Measurements from ENCODE around the gene ADD3. TPM values are rescaled to one million over a fixed set of nuclear protein-coding genes. Genes with fewer than 3 reads are reported as not detected.

The ADD3 gene
- total and polyA plus RNA-seq, 9 donors = 65.3 to 110 (median 81.0) TPM

- Histone ChIP-seq H3K36me3 (no peaks in the 10 kb centered on the region), H3K27ac (peak overlapping the region; percentile 79 to 93), H3K9me3 (no peaks in the 10 kb centered on the region), H3K4me3 (peak overlapping the region; percentile 100), H3K27me3 (no peaks in the 10 kb centered on the region), H3K4me1 (ENCODE audit: insufficient read depth) (peaks cover 2% of the 10 kb centered on the region)
- peak; percentile 24 to 52 (median 43) for DNase-seq
- WGBS, 3 donors = 1 to 2% (median 1%) methylated on average over 30 of the region's 30 CpGs
- TF ChIP-seq CTCF (IDR thresholded peaks at IDR 0.05) = no peak
- no peak for TF ChIP-seq EP300 (IDR thresholded peaks at IDR 0.05)
- TF ChIP-seq POLR2A (IDR thresholded peaks at IDR 0.05) = no peak
- intact Hi-C loops (cut with DNase I) = loop anchor here in 3 of 4 donors (5.0 to 10.0 kb wide), 3 partner anchors 41 to 124 kb away; no protein-coding TSS in a partner anchor
Observed at GRCh38 chr10:110008518-110009339, 945 bp downstream of the ADD3 start.

GRCh38 chr10:110009736-110010475 lies 2.1 kb downstream of the ADD3 start:
- Histone ChIP-seq H3K27me3 (no peaks in the 10 kb centered on the region), H3K27ac (no peak overlapping the region), H3K36me3 (no peaks in the 10 kb centered on the region), H3K4me3 (no peak overlapping the region), H3K9me3 (no peaks in the 10 kb centered on the region), H3K4me1 (ENCODE audit: insufficient read depth) (peaks cover 4% of the 10 kb centered on the region)
- 64 to 72% (median 67%) methylated on average over 4 of the region's 4 CpGs for WGBS, 3 donors
- DNase-seq = no peak
- TF ChIP-seq EP300 (IDR thresholded peaks at IDR 0.05) (no peak), POLR2A (IDR thresholded peaks at IDR 0.05) (no peak), CTCF (IDR thresholded peaks at IDR 0.05) (no peak)
- intact Hi-C loops (cut with DNase I) = loop anchor here (5.0 to 10.0 kb wide), 3 partner anchors 43 to 125 kb away; no protein-coding TSS in a partner anchor

GRCh38 chr10:110010486-110011378 lies 2.9 kb downstream of the ADD3 start:
- H3K4me1 ChIP-seq (ENCODE audit: insufficient read depth) = peaks cover 4% of the 10 kb centered on the region
- intact Hi-C loops (cut with DNase I) = loop anchor here in 1 of 4 donors (10.0 kb wide), 1 partner anchor 126 kb away; no protein-coding TSS in a partner anchor
- no peak overlapping the region for H3K4me3 ChIP-seq
- no peak for TF ChIP-seq CTCF (IDR thresholded peaks at IDR 0.05)
- H3K36me3 ChIP-seq = no peaks in the 10 kb centered on the region
- no peaks in the 10 kb centered on the region for H3K27me3 ChIP-seq
- no peak for DNase-seq
- WGBS, 3 donors = 60 to 64% (median 62%) methylated on average over 2 of the region's 2 CpGs
- H3K9me3 ChIP-seq = no peaks in the 10 kb centered on the region
- H3K27ac ChIP-seq = no peak overlapping the region

GRCh38 chr10:110011681-110012080 lies 3.9 kb downstream of the ADD3 start:
- intact Hi-C loops (cut with DNase I) = loop anchor here in 1 of 4 donors (10.0 kb wide), 1 partner anchor 127 kb away; no protein-coding TSS in a partner anchor
- WGBS, 3 donors = 65 to 82% (median 70%) methylated on average over 3 of the region's 3 CpGs

More at GRCh38 chr10:110011681-110012080, 3.9 kb downstream of the ADD3 start:
- TF ChIP-seq POLR2A (IDR thresholded peaks at IDR 0.05) (no peak), CTCF (IDR thresholded peaks at IDR 0.05) (no peak), EP300 (IDR thresholded peaks at IDR 0.05) (no peak)
- no peaks in the 10 kb centered on the region for H3K36me3 ChIP-seq
- H3K27me3 ChIP-seq = no peaks in the 10 kb centered on the region
- H3K9me3 ChIP-seq = no peaks in the 10 kb centered on the region
- peaks cover 3% of the 10 kb centered on the region for H3K4me1 ChIP-seq (ENCODE audit: insufficient read depth)
- no peak overlapping the region for H3K27ac ChIP-seq
- H3K4me3 ChIP-seq = no peak overlapping the region
- DNase-seq = no peak

Measured in ovary (tissue), 9 donors.